RCC 7860 (cell line): ENCODE measurements around the gene PLK5.

ENCODE experiments used
- DNase-seq: peaks from one replicate; pipeline ENCODE4 v3.0.0-alpha.2; 2015; ENCODE audit warnings: low spot score
- FAIRE-seq: peaks from 2 replicates; lab custom pipeline; 2012; peaks lifted over from hg19 to GRCh38; lab: Jason Lieb, UNC

Gene PLK5

GRCh38 chr19:1574354-1575136 lies 50.7 kb downstream of the PLK5 start:
- DNase-seq (no peak), FAIRE-seq (no peak)

DNA sequence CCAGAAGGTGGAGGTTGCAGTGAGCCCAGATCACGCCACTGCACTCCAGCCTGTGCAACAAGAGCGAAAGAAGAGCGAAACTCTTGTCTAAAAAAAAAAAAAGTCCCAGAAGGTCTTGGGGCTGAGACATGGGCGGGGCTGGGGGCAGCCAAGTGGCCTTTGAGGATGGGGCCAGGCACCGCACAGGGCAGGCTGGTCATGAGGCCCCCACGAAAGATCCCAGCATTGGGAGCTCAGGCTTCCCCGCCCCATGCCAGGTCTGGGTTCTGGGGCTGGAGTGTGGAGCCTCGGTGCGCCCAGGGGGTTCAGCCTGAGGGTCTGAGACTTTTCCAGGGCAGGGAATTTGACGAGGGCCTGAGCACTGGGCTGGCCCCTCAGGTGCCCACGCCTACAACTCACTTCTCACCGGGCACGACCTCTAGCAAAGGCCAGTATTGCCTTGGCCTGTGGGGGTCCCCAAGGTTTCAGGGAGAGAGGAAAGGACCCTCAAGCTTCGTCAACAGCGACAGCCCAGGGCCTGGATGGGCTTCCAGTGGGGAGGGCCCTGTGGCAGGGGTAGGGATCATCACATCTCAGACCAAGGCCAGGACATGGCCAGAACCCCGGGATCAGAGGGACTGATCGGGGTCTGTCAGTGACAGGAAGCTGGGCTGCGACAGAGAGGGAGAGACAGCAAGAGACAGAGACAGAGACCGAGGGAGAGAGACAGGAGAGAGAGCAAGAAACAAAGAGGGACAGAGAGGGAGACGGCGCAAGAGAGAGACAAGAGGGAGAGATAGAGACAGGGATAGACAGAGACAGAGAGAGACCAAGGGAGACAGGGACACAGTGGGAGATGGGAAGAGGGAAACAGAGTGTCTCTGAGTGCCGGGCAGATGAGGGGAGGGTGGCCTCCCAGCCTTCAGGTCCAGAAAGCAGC lies 51.7 kb downstream of the PLK5 start:
- FAIRE-seq (no peak), DNase-seq (no peak)

GRCh38 chr19:1576242-1577089 lies 52.6 kb downstream of the PLK5 start:
- FAIRE-seq = no peak
- DNase-seq = no peak

- DNase-seq (no peak), FAIRE-seq (no peak)
These were observed 53.4 kb downstream of the PLK5 start for GRCh38 chr19:1577090-1577928.

DNA sequence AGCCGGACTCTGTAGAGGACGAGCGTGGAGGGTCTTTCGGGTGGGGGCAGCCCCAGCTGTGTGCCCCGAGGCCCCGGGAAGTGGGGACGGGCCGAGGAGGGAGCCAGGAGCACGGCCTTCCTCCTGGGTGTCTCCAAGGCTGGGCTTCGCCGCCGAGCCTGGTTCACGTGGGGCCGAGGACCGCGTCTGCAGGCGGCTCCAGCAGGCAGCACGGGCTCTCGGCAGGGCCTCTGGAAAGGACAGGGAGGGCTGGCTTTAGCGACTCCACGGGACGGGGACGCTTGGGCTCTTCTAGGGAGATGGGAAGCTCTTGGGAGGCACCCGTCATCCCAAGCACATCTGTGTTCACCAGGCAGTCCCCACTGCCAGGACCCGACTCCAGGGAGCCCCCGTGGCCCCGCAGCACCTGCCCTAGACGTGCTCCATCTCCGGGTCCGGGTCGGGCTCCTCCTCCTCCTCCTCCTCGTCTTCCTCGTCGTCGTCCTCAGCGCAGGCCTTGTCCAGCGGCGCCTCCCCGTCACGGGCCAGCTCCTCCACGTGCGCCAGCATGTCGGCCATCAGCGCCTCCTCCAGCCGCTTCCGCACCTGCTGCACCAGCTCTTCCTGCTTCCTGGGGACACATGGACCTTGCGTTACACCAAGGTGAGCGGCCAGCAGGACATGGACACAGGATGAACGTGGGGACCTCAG lies 54.2 kb downstream of the PLK5 start:
- no peak for DNase-seq
- no peak for FAIRE-seq

GRCh38 chr19:1579222-1579621 lies 55.3 kb downstream of the PLK5 start:
- DNase-seq = no peak
- no peak for FAIRE-seq

- FAIRE-seq (no peak), DNase-seq (no peak)
These were observed 56.5 kb downstream of the PLK5 start for GRCh38 chr19:1580382-1580781.

- DNase-seq = no peak
- no peak for FAIRE-seq
These were observed 57.1 kb downstream of the PLK5 start for GRCh38 chr19:1580957-1581356.

DNA sequence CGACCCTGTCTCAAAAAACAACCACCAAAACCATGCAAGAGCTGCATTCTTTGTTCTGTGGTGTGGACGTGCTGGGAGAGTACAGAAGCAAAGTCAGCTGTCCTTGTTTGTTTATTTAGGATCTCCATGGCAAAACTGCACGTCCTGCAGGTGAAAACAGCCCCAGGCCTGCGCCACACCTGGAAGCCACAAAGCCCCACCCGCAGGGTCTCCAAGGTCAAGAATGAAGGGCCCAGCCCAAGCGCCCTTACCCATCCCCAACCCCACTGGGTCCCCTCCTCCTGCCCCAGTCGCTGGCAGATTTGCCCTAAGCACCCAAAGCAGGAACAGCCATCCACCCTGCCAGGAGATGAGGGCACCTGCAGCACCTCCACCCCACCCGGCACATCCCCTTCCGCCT lies 58.3 kb downstream of the PLK5 start:
- DNase-seq (no peak), FAIRE-seq (no peak)

DNA sequence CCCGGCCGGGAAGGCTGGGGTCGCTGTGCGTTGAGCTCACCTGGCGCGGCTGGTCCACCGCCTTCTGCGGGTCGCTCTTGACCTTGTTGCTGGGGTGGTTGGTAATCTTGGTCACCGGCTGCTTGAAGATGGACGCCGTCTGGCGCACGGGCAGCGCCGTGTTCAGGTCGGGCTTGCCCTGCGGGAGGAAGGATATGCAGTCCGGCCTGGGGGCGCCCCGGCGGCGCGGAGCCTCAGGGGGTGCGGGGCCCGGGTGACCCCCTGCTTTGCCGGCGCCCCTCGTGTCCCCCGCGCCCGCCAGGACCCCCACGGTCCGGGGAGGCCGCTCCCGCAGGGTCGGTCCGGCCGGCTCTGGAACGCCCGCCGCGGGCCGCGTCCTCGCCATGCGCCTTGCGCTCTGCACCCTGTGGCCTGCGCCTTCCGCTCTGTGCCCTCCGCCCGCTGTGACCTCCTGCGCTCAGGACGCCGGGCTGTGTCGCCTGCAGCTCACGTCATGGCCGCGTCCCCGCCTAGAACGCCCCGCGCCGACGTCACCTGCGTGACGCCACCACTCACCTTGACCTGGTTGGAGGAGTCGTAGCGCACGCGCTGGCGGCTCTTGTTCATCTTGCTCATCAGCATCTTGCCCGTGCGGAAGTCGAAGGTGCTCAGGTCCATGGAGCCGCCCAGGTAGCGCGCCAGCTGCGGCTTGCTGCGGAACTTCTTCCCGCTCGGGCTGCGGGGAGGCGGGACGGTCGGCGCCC lies 60.8 kb downstream of the PLK5 start:
- no peak for FAIRE-seq
- no peak for DNase-seq

DNA sequence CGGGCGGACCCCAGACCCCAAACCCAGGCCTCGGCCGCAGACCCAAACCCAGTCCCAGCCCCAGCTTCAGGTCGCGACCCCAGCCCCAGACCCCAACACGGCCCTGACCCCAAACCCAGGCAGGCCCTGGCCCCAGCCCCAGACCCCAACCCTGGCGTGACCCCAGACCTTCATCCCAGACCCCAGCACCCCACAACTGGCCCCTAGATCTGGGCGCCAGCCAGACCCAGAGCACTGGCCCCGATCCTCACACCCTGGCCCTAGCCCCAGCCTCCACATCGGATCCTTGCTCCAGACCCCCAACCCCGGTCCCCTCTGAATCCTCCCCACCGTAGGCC lies 61.3 kb downstream of the PLK5 start:
- DNase-seq (no peak), FAIRE-seq (no peak)
